Pancreas (tissue), 10 donors: ENCODE data around the gene EEF1AKMT3. TPM values are rescaled to one million over a fixed set of nuclear protein-coding genes. Genes with fewer than 3 reads are reported as not detected.
A peak's percentile ranks its signal among the peaks of the same experiment; 100 is the strongest.

Experiments used
- ATAC-seq, 4 donors: fragments of 200-7000 bp; cut with Tn5 transposase; one replicate each; pipeline versions ENCODE4 v1.8.0 to v1.9.1; 2020; ENCODE audit warnings: mild to moderate bottlenecking in 4 of 4, moderate library complexity in 4 of 4
- DNase-seq, 6 donors: peaks; one replicate each; pipeline ENCODE4 v3.0.0-alpha.2; 2020
- FAIRE-seq: peaks from 2 replicates; lab custom pipeline; 2012; peaks lifted over from hg19 to GRCh38; lab: Jason Lieb, UNC
- H3K27ac ChIP-seq, 4 donors: fragments of 200-600 bp; sonication (generic); 1 replicate in 3 of 4; 2 replicates in 1 of 4; pipeline versions ENCODE4 v1.5.0 to v1.8.0; 2020
- H3K27me3 ChIP-seq, 4 donors: fragments of 200-600 bp; one replicate each; pipeline ENCODE4 v1.8.0; 2021
- H3K36me3 ChIP-seq, 3 donors: fragments of 200-600 bp; sonication (generic) in 1 of 3; one replicate each; pipeline versions ENCODE4 v1.5.0 to v1.8.0; 2020 to 2021
- H3K4me1 ChIP-seq, 3 donors: fragments of 200-600 bp; one replicate each; pipeline ENCODE4 v1.8.0; 2021
- H3K4me3 ChIP-seq, 4 donors: fragments of 200-600 bp; sonication (generic) in 2 of 4; one replicate each; pipeline versions ENCODE4 v1.5.0 to v1.8.0; 2020 to 2021
- H3K9me3 ChIP-seq, 4 donors: fragments of 200-600 bp; one replicate each; pipeline ENCODE4 v1.8.0; 2021
- WGBS, 2 donors: extraction: QIAGEN DNeasy Blood & Tissue Kit; methylation state at CpG; one replicate each; pipeline ENCODE4 v1.1.7; 2013; 5-methylcytosine and 5-hydroxymethylcytosine counted together
- intact Hi-C, 3 donors: fragments of 100-400 bp; cut with DNase I; formaldehyde crosslinking; loops; one replicate each; pipeline versions ENCODE4 v1.11.1 to v1.14.2; 2022
- polyA plus RNA-seq, 2 donors: library from polyadenylated mRNA; stranded (reverse); fragments of 200-250 nt; gene quantifications; one replicate each; pipeline ENCODE4 v1.2.3, GENCODE V29; 2013
- total RNA-seq, 6 donors: library from RNA; stranded (reverse); fragmentation: NEBNext Ultra II Directional in 4 of 6; extraction: Animal tissue kit (Norgen Biotek cat#: 25700) in 4 of 6; gene quantifications; one replicate each; pipeline versions ENCODE4 v1.2.1 to v1.2.4, GENCODE V29; 2021 to 2023
- TF ChIP-seq, protein P1 (sequence below), 4 donors: fragments of 200-600 bp; sonication (generic) in 3 of 4; IDR thresholded peaks; one replicate each; pipeline versions ENCODE4 v1.5.0 to v1.8.0; 2021; ENCODE audit warnings: antibody characterized with exemption in 4 of 4
- donor health status: healthy with polysubstance abuse.
- donor health status: DM: no; HTN: no; CAD: no; lungs with moderate emphysema.
- donor health status: DM: no; HTN: no; CAD: no.
- donor health status: control.
- donor health status: control.
- donor health status: Bipolar disorder and iron deficiency.
- donor health status: DM: yes; HTN: yes; CAD: no.
- donor health status: DM: no; HTN: no; CAD: no.
- donor health status: DM: no; HTN: no; CAD: no.
- donor health status: DM: yes; HTN: yes; CAD: no.

EEF1AKMT3 gene
- total and polyA plus RNA-seq, 8 donors = 3.7 to 20.8 (median 14.4) TPM

DNA sequence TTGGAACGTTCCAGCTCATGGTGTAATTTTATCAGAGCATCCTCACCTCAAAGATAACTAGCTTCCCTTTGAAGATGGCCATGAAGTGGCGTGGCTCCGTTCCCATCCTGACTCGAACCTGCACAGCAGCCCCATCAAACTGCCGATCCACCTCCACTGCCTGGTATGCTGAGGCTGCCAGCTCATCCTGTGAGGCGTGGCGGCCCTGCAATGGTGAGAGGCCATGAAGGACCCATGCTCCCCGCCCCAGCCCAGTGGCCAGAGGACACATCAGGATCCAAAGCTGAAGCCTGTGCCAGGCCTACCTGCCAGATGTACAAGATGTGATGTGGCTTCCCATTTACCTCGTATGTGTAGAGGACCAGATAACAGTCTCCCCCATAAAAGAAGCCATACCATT, 34.9 kb downstream of the EEF1AKMT3 start:
- H3K27me3 ChIP-seq = no peaks in the 10 kb centered on the region
- H3K4me1 ChIP-seq = no peaks in the 10 kb centered on the region
- H3K9me3 ChIP-seq = no peaks in the 10 kb centered on the region
- no peak overlapping the region for H3K4me3 ChIP-seq
- peaks cover 0 to 60% (median 9%) of the 10 kb centered on the region in 3 donors for H3K36me3 ChIP-seq
- TF ChIP-seq, protein P1, sequence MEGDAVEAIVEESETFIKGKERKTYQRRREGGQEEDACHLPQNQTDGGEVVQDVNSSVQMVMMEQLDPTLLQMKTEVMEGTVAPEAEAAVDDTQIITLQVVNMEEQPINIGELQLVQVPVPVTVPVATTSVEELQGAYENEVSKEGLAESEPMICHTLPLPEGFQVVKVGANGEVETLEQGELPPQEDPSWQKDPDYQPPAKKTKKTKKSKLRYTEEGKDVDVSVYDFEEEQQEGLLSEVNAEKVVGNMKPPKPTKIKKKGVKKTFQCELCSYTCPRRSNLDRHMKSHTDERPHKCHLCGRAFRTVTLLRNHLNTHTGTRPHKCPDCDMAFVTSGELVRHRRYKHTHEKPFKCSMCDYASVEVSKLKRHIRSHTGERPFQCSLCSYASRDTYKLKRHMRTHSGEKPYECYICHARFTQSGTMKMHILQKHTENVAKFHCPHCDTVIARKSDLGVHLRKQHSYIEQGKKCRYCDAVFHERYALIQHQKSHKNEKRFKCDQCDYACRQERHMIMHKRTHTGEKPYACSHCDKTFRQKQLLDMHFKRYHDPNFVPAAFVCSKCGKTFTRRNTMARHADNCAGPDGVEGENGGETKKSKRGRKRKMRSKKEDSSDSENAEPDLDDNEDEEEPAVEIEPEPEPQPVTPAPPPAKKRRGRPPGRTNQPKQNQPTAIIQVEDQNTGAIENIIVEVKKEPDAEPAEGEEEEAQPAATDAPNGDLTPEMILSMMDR (IDR thresholded peaks at IDR 0.05) = no peak
- intact Hi-C loops = loop anchor here in 1 of 3 donors (10.0 kb wide), 1 partner anchor 98 kb away; no protein-coding TSS in a partner anchor
- WGBS, 2 donors = 86 to 90% methylated on average over 9 of the region's 9 CpGs
- ATAC-seq (no peak), DNase-seq (no peak), FAIRE-seq (no peak)
- H3K27ac ChIP-seq = no peak overlapping the region

DNA sequence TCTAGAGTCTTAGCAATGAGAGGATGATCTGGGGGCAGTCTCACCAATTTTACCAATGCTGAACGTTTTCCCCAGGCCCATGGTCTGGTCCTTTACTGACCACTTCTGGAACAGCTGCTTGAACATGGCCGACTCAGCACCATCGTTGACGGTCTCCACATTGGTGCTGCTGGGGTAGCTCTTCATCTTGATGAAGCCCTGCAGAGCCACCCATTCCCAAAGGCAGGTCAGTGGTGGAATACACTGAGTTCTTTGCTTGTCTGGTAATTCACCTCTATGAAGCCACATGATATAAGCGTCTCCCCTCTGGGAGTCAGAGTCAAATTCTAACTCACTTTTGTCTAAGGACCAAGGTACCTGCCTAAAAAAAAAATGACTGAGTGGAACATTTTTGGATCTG, 35.9 kb downstream of the EEF1AKMT3 start:
- no peak overlapping the region for H3K4me3 ChIP-seq
- ATAC-seq (no peak), DNase-seq (no peak), FAIRE-seq (no peak)
- WGBS, 2 donors = 78 to 85% methylated on average over 5 of the region's 5 CpGs
- TF ChIP-seq, protein P1 (IDR thresholded peaks at IDR 0.05) = no peak
- peaks cover 0 to 52% (median 9%) of the 10 kb centered on the region in 3 donors for H3K36me3 ChIP-seq
- intact Hi-C loops = loop anchor here in 1 of 3 donors (10.0 kb wide), 1 partner anchor 96 kb away; no protein-coding TSS in a partner anchor
- H3K4me1 ChIP-seq = no peaks in the 10 kb centered on the region
- H3K27me3 ChIP-seq = no peaks in the 10 kb centered on the region
- no peaks in the 10 kb centered on the region for H3K9me3 ChIP-seq
- no peak overlapping the region for H3K27ac ChIP-seq

DNA sequence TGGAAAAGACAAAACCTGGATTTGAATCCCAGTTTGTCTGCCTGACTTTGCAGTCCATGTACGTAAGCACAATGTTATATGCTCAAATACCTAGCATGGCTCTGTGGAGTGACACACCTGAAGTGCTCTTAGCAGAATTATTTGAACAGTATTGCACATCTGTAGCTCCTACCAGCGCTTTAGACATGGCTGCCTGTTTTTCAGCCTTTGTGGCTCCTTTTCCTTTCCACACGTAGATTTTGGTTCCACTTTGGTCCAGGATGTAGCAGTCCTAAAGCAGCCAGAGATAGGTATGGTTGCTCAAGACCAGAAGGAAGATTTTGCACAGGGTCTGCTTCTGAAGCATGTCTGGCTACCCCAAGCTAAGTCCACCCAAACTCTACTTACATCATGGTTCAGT, 37.0 kb downstream of the EEF1AKMT3 start:
- H3K27ac ChIP-seq = no peak overlapping the region
- no peak for DNase-seq
- no peak for FAIRE-seq
- no peaks in the 10 kb centered on the region for H3K9me3 ChIP-seq
- H3K4me3 ChIP-seq = no peak overlapping the region
- TF ChIP-seq, protein P1 (IDR thresholded peaks at IDR 0.05) = no peak
- no peaks in the 10 kb centered on the region for H3K27me3 ChIP-seq
- H3K4me1 ChIP-seq = no peaks in the 10 kb centered on the region
- ATAC-seq = no peak
- 83 to 88% methylated on average over 3 of the region's 3 CpGs for WGBS, 2 donors
- peaks cover 0 to 52% (median 9%) of the 10 kb centered on the region in 3 donors for H3K36me3 ChIP-seq
- intact Hi-C loops = loop anchor here in 1 of 3 donors (10.0 kb wide), 1 partner anchor 95 kb away; no protein-coding TSS in a partner anchor

DNA sequence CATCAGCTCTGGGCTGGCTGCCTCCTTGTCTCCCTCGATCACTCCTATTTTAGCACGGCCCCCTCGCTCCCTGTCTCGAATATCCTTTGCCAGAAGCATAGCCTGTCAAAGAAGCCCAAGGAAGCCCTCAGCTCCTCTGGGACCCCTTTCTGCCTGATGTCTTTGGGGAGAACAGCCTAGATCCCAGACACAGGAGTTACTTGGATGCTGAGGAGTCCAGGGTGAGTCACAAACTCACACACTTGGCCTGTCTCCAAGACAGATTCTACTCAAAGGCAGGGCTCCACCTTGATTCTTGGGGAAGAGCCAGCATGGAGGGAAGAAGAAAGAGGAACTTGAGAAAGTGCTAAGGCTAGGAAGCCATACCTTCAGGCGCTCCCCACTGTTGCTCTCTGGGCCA, 38.0 kb downstream of the EEF1AKMT3 start:
- intact Hi-C loops = no loop called here
- H3K9me3 ChIP-seq = no peaks in the 10 kb centered on the region
- H3K27ac ChIP-seq = no peak overlapping the region
- peak in 1 of 4 donors; percentile 15 for ATAC-seq
- FAIRE-seq = no peak
- no peaks in the 10 kb centered on the region for H3K27me3 ChIP-seq
- WGBS, 2 donors = 89 to 93% methylated on average over 5 of the region's 5 CpGs
- DNase-seq = no peak
- TF ChIP-seq, protein P1 (IDR thresholded peaks at IDR 0.05) = no peak
- H3K4me3 ChIP-seq = no peak overlapping the region
- peaks cover 0 to 52% (median 9%) of the 10 kb centered on the region in 3 donors for H3K36me3 ChIP-seq
- H3K4me1 ChIP-seq = no peaks in the 10 kb centered on the region

GRCh38 chr12:57811028-57811755, 38.8 kb downstream of the EEF1AKMT3 start:
- Histone ChIP-seq H3K27ac (no peak overlapping the region), H3K4me1 (no peaks in the 10 kb centered on the region), H3K27me3 (no peaks in the 10 kb centered on the region), H3K4me3 (no peak overlapping the region), H3K36me3 (peaks cover 0 to 51% (median 8%) of the 10 kb centered on the region in 3 donors), H3K9me3 (no peaks in the 10 kb centered on the region)
- 88 to 91% methylated on average over 10 of the region's 10 CpGs for WGBS, 2 donors
- TF ChIP-seq, protein P1 (IDR thresholded peaks at IDR 0.05) = no peak
- intact Hi-C loops = no loop called here
- no peak for DNase-seq
- no peak for ATAC-seq
- no peak for FAIRE-seq
